K562 (cell line): ENCODE measurements around the gene SCN1A. TPM values are rescaled to one million over a fixed set of nuclear protein-coding genes. Genes with fewer than 3 reads are reported as not detected.

Experiments used
- C11orf30 ChIP-seq: fragments of 450-650 bp; IDR thresholded peaks from 2 replicates; pipeline ENCODE4 v1.6.1; 2016; ENCODE audit warnings: low read depth, mild to moderate bottlenecking
- CBFA2T2 ChIP-seq: fragments of 450-650 bp; conservative IDR thresholded peaks from 2 replicates; pipeline ENCODE4 v1.6.1; 2017; ENCODE audit warnings: mild to moderate bottlenecking
- CLOCK ChIP-seq: fragments of 250-450 bp; sonication (Bioruptor Pico); IDR thresholded peaks from 2 replicates; pipeline ENCODE4 v1.4.0; 2020; ENCODE audit warnings: mild to moderate bottlenecking, moderate library complexity, borderline replicate concordance
- DMBX1 ChIP-seq: fragments of 250-450 bp; sonication (Bioruptor Pico); IDR thresholded peaks from 2 replicates; pipeline ENCODE4 v1.8.0; 2022; ENCODE audit warnings: inconsistent platforms, mild to moderate bottlenecking, moderate library complexity, borderline replicate concordance
- PBX2 ChIP-seq, 2 experiments: IDR thresholded peaks in 1 of 2; conservative IDR thresholded peaks in 1 of 2; 2 replicates each; pipeline ENCODE4 v1.6.1; 2016; ENCODE audit warnings: low read depth in 2 of 2, mild to moderate bottlenecking in 1 of 2, missing compliant biosample characterization in 1 of 2, missing genetic modification characterization in 1 of 2, moderate library complexity in 1 of 2
- PML ChIP-seq: IDR thresholded peaks from 2 replicates; pipeline ENCODE4 v1.6.1; 2012; ENCODE audit warnings: low read length, inconsistent platforms
- RREB1 ChIP-seq: fragments of 250-450 bp; sonication (Bioruptor Pico); IDR thresholded peaks from 2 replicates; pipeline ENCODE4 v1.4.0; 2020
- SAP30 ChIP-seq: fragments of 200-600 bp; sonication (generic); IDR thresholded peaks from 2 replicates; pipeline ENCODE4 v1.6.1; 2012; ENCODE audit warnings: borderline replicate concordance, low read depth, mild to moderate bottlenecking, moderate library complexity, low read length, control low read depth, inconsistent platforms; ENCODE audit not compliant: insufficient read depth, poor library complexity, severe bottlenecking
- SMAD3 ChIP-seq: fragments of 450-650 bp; formaldehyde crosslinking; conservative IDR thresholded peaks from 2 replicates; pipeline ENCODE4 v1.4.0; 2020; ENCODE audit warnings: mild to moderate bottlenecking
- SREBF2 ChIP-seq: sonication (generic); formaldehyde crosslinking; IDR thresholded peaks from 2 replicates; pipeline ENCODE4 v1.4.0; 2020; ENCODE audit warnings: mild to moderate bottlenecking, missing genetic modification reagents
- ZBED1 ChIP-seq: IDR thresholded peaks from 2 replicates; pipeline ENCODE4 v1.6.1; 2014
- ZNF253 ChIP-seq: fragments of 250-450 bp; sonication (Bioruptor Pico); conservative IDR thresholded peaks from 2 replicates; pipeline ENCODE4 v1.6.1; 2021; ENCODE audit warnings: mild to moderate bottlenecking
- ZNF511 ChIP-seq: sonication (generic); formaldehyde crosslinking; IDR thresholded peaks from 2 replicates; pipeline ENCODE4 v1.8.0; 2022; ENCODE audit warnings: mild to moderate bottlenecking, missing genetic modification reagents
- ZNF707 ChIP-seq: fragments of 250-450 bp; sonication (Bioruptor Pico); conservative IDR thresholded peaks from 2 replicates; pipeline ENCODE4 v1.8.0; 2022; ENCODE audit warnings: inconsistent platforms, mild to moderate bottlenecking, moderate library complexity
- polyA plus RNA-seq, 8 experiments: library from polyadenylated mRNA; depleted of rRNA in 4 of 8; stranded (reverse) in 5 of 8; unstranded in 3 of 8; fragments of >200 nt; fragmentation: Nextera tagmentation in 2 of 8; fragmentation: Illumina TruSeq in 1 of 8; extraction: Ambion mirVana in 2 of 8; extraction: Trizol in 1 of 8; gene quantifications; 2 replicates each; pipeline versions ENCODE4 v1.2.1 to v1.2.3, GENCODE V29; 2011 to 2014; ENCODE audit warnings: inconsistent platforms in 1 of 8, missing spikeins in 1 of 8
- total RNA-seq, 7 experiments: library from RNA; depleted of rRNA in 6 of 7; stranded (reverse); fragments of >200 nt in 6 of 7; fragmentation: Illumina TruSeq in 2 of 7; extraction: Trizol in 2 of 7; gene quantifications; 2 replicates each; pipeline versions ENCODE4 v1.2.1 to v1.2.3, GENCODE V29; 2011 to 2021; ENCODE audit warnings: low replicate concordance in 1 of 7

Gene SCN1A
- total and polyA plus RNA-seq, 9 of the 15 experiments (the other 6 are each of a cell fraction or from before 2014, with no cell fraction given) = not detected

DNA sequence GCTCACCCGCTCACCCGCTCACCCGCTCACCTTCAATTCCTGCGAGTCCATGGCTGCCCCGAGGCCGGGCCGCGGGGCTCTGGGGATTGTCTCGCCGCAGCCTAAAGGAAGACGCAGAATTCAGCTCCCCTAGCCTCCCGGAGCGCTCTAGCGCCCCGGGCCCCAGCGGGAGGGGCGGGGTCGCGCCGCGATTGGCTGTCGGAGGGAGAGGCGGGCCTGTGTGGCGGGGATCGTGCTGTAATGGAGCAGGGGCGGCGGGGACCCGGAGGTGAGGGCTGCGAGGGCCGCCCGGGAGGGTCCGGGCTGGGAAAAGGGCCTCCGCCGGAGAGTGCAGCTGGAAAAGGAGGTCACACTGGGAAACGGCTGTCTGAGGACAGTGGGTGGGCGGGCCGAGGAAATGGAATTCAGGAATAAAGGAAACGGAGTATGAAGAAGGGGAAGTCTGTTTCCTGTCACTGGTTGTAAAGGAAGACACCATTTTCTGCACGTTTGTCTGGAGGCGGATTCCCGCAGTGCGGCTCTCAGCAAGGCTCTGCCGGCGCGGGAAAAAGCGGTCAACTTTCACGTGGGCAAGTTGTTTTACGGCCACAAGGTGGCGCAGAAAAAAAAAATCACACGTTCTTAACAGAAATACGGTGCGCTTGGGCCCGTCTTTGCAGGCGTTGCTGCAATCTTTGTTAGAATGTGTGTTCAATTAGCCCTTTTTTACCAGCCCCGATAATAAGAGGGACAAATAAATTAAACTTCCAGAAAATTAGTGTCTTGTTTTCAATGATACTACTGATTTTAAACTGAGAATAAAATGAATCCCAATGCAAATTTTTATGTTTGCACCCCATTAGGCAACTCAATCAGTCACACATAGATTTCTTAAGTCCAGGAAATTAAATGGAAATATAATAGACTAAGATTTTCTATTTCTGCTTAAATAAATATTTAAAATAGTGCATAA is 173.9 kb downstream of the SCN1A start, which contains the start of gene TTC21B (continued):
- peak; percentile 83 for TF ChIP-seq ZNF511
- no peak for TF ChIP-seq PML
- no peak for TF ChIP-seq DMBX1 (CRISPR knock-in tag)
- no peak for TF ChIP-seq ZNF253 (CRISPR knock-in tag)
- no peak for TF ChIP-seq RREB1 (CRISPR knock-in tag)
- no peak for TF ChIP-seq ZNF707
- peak; percentile 37; the same call in 1 of the 2 replicates for TF ChIP-seq C11orf30
- TF ChIP-seq SAP30 = peak; percentile 45
- TF ChIP-seq ZBED1 = no peak
- no peak for TF ChIP-seq CLOCK (CRISPR knock-in tag)
- no peak for TF ChIP-seq SMAD3 (CRISPR knock-in tag)
- TF ChIP-seq PBX2 (CRISPR knock-in tag; IDR thresholded peaks at IDR 0.05; ENCODE audit: low read depth) = no peak
- no peak for TF ChIP-seq PBX2 (tag; conservative IDR thresholded peaks at IDR 0.05; ENCODE audit: low read depth)
- peak; percentile 19; the same call in 1 of the 2 replicates for TF ChIP-seq CBFA2T2
- no peak for TF ChIP-seq SREBF2 (CRISPR knock-in tag)
